Measurements from ENCODE around the gene DCK.

DCK gene

GRCh38 chr4:70993181-70994068 is at the start of gene DCK:
DCK (plus strand) TSS chr4:70993649; CDS start chr4:70993836, 187 bp downstream.
- peak within 1 kb of the TSS; percentile 83 for H3K4me3 ChIP-seq (ENCODE audit: low read depth, low read length)
- TF ChIP-seq CTCF (IDR thresholded peaks at IDR 0.05; ENCODE audit: borderline replicate concordance, insufficient read depth, low read depth, low read length): no peak

GRCh38 chr4:70945046-70945445 is 48.4 kb upstream of the DCK start:
- H3K4me3 ChIP-seq (ENCODE audit: low read depth, low read length): no peak overlapping the region
- no peak for TF ChIP-seq CTCF (IDR thresholded peaks at IDR 0.05; ENCODE audit: borderline replicate concordance, insufficient read depth, low read depth, low read length)

- no peak overlapping the region for H3K4me3 ChIP-seq (ENCODE audit: low read depth, low read length)
- TF ChIP-seq CTCF (IDR thresholded peaks at IDR 0.05; ENCODE audit: borderline replicate concordance, insufficient read depth, low read depth, low read length): no peak
Measured at GRCh38 chr4:70945452-70946055, 47.9 kb upstream of the DCK start.

DNA sequence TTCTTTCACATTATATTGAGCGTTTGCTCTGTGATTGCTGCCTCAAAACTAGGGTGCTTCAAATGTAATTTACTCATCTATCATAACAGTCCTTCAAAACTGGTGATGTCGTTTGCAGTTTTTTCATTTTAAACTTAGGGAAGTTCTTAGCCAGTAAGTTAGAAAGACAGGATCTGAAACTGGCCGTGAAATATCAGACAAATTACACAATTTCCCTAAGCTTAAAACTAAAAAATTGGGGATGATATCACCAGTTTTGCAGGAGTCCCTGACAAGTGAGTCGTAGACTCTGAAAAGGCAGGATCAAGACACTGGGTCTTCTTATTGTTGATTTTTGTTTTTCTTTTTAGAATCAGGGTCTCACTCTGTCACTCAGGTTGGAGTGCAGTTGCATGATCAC is 46.5 kb upstream of the DCK start:
- no peak overlapping the region for H3K4me3 ChIP-seq (ENCODE audit: low read depth, low read length)
- no peak for TF ChIP-seq CTCF (IDR thresholded peaks at IDR 0.05; ENCODE audit: borderline replicate concordance, insufficient read depth, low read depth, low read length)

DNA sequence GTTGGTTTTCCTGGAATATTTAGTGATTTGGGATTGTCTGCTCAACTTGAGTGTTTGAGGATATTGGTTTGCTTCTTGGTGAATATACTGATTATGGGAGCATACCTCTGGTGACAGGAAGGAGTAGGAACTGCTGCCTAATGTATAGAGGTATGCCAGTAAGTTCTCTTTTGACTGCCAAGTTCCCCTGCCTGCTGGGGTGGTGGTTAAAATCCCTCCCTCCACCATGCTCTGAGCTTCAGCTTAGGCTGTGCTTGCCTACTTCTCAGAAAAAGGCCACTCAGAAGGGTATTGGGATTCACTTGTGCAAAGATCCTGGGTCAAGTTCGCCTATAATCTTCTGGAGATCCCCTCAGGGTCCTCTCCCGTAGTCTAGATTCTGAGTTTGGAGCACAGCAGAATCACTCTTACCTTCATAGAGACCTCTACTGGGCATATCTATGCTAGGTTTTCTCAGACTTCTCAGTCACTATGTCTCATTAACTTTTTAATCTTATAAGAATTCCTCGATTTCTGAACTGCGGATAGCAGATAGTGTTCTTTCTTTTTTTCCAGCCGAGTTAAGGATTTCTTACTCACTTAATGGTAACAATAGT is 44.7 kb upstream of the DCK start:
- TF ChIP-seq CTCF (IDR thresholded peaks at IDR 0.05; ENCODE audit: borderline replicate concordance, insufficient read depth, low read depth, low read length): 0 out of 2 replicates have a peak, but pooled peaks have one; percentile 9
- H3K4me3 ChIP-seq (ENCODE audit: low read depth, low read length): no peak overlapping the region

GRCh38 chr4:70954032-70954431 is 39.4 kb upstream of the DCK start:
- TF ChIP-seq CTCF (IDR thresholded peaks at IDR 0.05; ENCODE audit: borderline replicate concordance, insufficient read depth, low read depth, low read length): no peak
- no peak overlapping the region for H3K4me3 ChIP-seq (ENCODE audit: low read depth, low read length)

Measured in GM12875 (cell line).